NCI-H1930 (cell line): ENCODE data around the gene SYT17.
"Not testable (repeated sequence)": the region's sequence is repeated elsewhere in the genome, so short reads cannot be mapped to it uniquely, and the experiment has no call there.

Experiments
- DNase-seq, 2 experiments: peaks; one replicate each; lab custom pipeline; 2025; lab: John Stamatoyannopoulos, UW

SYT17 gene

GRCh38 chr16:19173649-19174383 is 5.8 kb downstream of the SYT17 start:
- DNase-seq, result no peak

GRCh38 chr16:19174478-19174877 is 6.4 kb downstream of the SYT17 start:
- no peak for DNase-seq

- DNase-seq, result no peak
Observed at GRCh38 chr16:19175492-19176262, 7.6 kb downstream of the SYT17 start.

- no peak for DNase-seq
Observed at GRCh38 chr16:19177111-19177739, 9.2 kb downstream of the SYT17 start.

GRCh38 chr16:19179546-19180490 is 11.8 kb downstream of the SYT17 start:
- peak in 1 of 2 experiments; percentile 33 for DNase-seq

GRCh38 chr16:19180741-19181140 is 12.7 kb downstream of the SYT17 start:
- no peak for DNase-seq

GRCh38 chr16:19182481-19182880 is 14.4 kb downstream of the SYT17 start:
- DNase-seq, result no peak

GRCh38 chr16:19183187-19183586 is 15.1 kb downstream of the SYT17 start:
- no peak for DNase-seq

GRCh38 chr16:19184823-19185509 is 16.9 kb downstream of the SYT17 start:
- DNase-seq, result no peak

GRCh38 chr16:19185510-19185851 is 17.4 kb downstream of the SYT17 start:
- DNase-seq, result no peak

- no peak for DNase-seq
Observed at GRCh38 chr16:19186408-19186807, 18.4 kb downstream of the SYT17 start.

GRCh38 chr16:19187961-19188360 is 19.9 kb downstream of the SYT17 start:
- DNase-seq, result not testable (repeated sequence)

- no peak for DNase-seq
Observed at GRCh38 chr16:19188406-19188805, 20.4 kb downstream of the SYT17 start.

- no peak for DNase-seq
Observed at GRCh38 chr16:19192865-19193264, 24.8 kb downstream of the SYT17 start.

GRCh38 chr16:19196871-19197270 is 28.8 kb downstream of the SYT17 start:
- DNase-seq, result no peak

- DNase-seq, result no peak
Observed at GRCh38 chr16:19203374-19203966, 35.4 kb downstream of the SYT17 start.

- peak; percentile 6 to 66 for DNase-seq
Observed at GRCh38 chr16:19210280-19210924, 42.4 kb downstream of the SYT17 start.

- no peak for DNase-seq
Observed at GRCh38 chr16:19210968-19211367, 42.9 kb downstream of the SYT17 start.

- DNase-seq, result no peak
Observed at GRCh38 chr16:19212059-19212458, 44.0 kb downstream of the SYT17 start.

GRCh38 chr16:19213885-19214284 is 45.8 kb downstream of the SYT17 start:
- DNase-seq, result no peak
